GM18508 (cell line): ENCODE measurements around the gene UBL4A.
"Not testable (repeated sequence)": the region's sequence is repeated elsewhere in the genome, so short reads cannot be mapped to it uniquely, and the experiment has no call there.

Experiments
- ATAC-seq: cut with Tn5 transposase; IDR thresholded peaks from one replicate; pipeline ENCODE4 v1.9.1; 2021; ENCODE audit warnings: moderate number of reproducible peaks; ENCODE audit not compliant: insufficient read depth, unreplicated experiment

The UBL4A gene

DNA sequence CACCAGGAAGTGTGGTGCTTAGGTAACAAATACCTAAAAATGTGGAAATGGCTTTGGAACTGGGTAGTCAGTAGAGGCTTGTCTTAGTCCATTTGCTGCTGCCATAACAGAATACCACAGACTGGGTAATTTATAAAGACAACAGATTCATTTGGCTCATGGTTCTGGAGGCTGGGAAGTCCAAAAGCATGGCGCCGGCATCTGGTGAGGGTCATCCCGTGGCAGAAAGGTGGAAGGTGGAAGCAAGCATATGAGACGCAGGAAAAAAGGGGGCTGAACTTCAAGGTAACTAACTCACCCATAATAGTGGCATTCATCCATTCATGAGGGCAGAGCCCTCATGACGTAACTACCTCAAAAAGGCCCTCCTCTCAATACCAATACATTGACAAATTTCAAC, 23.0 kb upstream of the UBL4A start:
- no peak for ATAC-seq

GRCh38 chrX:154508384-154508745, 21.9 kb upstream of the UBL4A start:
- ATAC-seq = no peak

- no peak for ATAC-seq
Measured at GRCh38 chrX:154507673-154508383, 21.4 kb upstream of the UBL4A start.

DNA sequence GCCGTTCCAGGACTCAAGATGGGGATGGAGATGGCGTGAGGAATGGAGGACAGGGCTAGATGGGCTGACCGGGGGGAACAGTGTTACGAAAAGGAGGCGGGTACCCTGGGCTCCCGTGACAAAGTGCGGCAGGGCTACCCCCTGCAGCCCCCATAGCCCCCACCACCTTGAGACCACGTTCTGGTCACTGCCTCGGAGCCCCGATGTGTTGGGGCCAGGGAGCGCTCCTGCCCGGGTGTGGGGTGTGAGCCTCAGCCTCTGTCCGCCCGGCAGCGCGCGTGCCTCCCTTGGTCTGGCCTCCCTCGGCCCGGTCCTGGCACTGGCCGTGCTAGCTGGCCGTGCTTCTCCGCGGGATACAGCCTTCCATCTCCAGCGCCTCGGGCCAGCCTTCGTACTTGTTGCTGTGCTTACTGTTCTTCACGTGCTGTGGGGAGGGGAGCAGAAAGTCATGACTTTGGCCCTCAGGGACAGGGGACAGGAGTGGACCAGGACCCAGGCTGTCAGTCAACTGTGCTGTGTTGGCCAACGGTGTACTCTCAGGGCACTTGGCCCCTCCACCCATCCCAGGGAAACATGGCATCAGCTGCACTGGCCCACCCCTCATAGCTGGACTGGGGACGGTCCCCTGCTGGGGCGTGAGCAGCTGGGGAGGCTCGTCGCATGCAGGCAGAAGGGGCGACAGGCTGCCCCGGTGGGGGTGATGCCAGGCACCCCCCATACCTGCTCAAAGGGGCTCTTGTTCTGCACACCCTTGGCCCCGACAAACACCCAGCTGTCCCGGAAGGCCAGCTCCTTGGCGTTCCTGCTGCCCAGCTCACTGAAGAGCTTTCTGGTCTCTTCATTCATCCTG, 20.3 kb upstream of the UBL4A start:
- ATAC-seq = no peak

GRCh38 chrX:154505734-154506133, 19.3 kb upstream of the UBL4A start:
- no peak for ATAC-seq

GRCh38 chrX:154502989-154503388, 16.6 kb upstream of the UBL4A start:
- no peak for ATAC-seq

GRCh38 chrX:154502098-154502497, 15.7 kb upstream of the UBL4A start:
- no peak for ATAC-seq

- not testable (repeated sequence) for ATAC-seq
Measured at GRCh38 chrX:154501423-154501822, 15.0 kb upstream of the UBL4A start.

DNA sequence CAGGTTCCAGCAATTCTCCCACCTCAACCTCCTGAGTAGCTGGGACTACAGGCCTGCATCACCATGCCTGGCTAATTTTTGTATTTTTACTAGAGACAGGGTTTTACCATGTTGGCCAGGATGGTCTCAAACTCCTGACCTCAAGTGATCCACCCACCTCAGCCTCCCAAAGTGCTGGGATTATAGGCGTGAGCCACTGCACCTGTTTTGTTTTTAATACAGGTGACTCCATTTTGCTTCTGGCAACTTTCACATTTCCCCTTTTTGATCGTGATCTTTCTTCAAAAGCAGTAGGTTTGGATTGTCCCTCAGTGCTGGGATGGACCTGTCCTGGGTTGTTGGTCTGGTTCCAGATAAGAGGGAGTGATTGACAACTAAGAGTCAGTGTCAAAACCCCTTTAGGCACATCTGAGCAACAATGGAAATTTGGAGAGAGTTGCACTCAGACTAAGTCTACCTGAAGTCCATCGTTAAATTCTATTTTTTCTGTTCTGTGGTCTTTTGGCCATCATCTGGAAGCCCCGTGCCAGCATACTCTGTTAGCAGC, 10.2 kb upstream of the UBL4A start:
- not testable (repeated sequence) for ATAC-seq

DNA sequence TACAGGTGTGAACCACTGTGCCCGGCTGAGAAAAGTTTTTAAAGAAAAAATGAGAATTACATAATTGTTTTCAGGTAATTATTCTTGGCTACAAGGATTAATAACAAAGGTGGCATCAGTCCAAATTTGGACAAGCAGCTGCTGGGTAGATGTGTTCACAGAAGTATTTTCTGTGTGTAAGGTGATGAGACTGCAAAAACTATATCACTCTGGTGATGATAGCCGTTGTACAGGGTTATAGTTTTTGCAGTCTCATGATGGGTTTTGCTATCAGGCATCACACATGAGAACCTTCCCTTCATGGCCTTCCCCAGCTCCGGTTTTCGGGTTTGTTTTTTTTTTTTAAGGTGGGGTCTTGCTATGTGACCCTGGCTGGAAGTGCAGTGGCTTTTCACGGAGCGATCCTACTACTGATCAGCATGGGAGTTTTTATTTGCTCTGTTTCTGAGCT, 9.1 kb upstream of the UBL4A start:
- no peak for ATAC-seq

GRCh38 chrX:154494715-154495114, 8.3 kb upstream of the UBL4A start:
- ATAC-seq = no peak

DNA sequence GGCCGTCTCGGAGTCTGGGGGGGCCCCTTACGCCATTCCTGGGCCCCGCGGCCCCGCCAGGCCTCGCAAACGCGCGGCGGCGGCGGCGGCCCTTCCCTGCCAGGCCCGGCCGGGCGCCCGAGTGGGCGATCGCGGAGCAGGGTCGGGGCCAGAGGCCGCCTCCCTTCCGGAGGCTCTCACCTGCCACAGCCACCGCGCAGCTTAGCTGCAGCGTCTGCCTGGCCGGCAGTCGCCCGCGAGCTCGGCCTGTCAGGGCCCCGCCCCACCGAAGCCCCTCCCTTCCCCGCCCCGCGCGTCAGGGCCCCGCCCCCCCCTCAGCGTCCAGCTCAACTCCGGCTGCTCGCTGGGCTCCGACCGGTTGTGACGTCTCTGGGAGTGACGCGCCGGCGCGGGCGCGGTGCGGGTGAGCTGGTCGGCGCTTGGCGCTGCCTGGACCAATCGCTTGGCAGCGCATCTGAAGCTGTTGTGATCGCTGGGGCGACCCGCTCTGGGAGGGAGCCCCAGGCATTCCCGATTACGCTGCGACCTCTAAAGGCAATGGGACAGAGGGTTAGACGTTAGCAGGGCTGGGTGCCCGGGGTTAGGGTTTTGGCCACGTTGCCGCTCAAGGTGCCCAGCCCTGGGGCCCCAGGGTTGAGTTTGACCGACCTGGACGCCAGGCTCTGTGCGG, 4.1 kb upstream of the UBL4A start, which contains the start of gene SLC10A3:
SLC10A3 (minus strand) TSS at position 216 of the 670 bp plus-strand sequence. CDS start 1,689 bp downstream, outside the sequence.
- no peak for ATAC-seq

- ATAC-seq = no peak
Measured at GRCh38 chrX:154490021-154490413, 3.6 kb upstream of the UBL4A start.

- no peak for ATAC-seq
Measured at GRCh38 chrX:154489182-154489581, 2.8 kb upstream of the UBL4A start.

DNA sequence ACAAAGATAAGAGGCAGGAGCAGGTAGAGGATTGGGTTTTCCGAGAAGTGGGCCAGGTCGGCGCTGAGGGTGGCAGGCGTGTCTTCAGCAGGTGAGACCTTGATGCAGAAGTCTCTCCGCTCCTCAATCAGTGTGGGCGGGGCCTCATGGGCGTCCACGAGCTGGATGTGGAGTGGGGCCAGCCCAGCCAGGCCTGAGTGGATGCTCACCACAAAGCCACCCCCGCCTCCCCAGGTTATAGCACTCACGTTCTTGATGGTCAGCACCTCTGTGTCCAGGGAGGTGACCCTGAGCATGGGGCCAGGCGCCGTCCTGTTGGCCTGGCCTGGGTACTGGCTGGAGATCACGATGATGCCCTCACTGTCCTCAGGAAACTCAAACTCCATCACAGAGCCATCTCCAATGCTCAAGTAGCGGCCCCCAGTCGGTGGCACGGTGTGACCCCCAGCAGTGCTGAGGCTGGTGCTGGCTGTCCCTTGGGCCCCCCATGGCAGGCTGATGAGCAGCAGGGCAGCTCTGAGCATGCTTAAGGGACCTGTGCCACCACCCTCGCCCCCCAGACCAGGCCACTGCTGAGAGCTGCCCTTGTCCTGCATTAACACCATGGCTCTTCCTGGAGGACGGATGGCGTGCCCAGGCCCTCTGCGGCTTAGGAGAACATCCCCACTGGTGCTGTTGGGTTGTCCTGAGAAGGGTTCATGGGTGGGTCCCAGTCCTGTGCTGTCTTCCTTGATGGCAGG, 2.1 kb upstream of the UBL4A start:
- ATAC-seq = no peak

DNA sequence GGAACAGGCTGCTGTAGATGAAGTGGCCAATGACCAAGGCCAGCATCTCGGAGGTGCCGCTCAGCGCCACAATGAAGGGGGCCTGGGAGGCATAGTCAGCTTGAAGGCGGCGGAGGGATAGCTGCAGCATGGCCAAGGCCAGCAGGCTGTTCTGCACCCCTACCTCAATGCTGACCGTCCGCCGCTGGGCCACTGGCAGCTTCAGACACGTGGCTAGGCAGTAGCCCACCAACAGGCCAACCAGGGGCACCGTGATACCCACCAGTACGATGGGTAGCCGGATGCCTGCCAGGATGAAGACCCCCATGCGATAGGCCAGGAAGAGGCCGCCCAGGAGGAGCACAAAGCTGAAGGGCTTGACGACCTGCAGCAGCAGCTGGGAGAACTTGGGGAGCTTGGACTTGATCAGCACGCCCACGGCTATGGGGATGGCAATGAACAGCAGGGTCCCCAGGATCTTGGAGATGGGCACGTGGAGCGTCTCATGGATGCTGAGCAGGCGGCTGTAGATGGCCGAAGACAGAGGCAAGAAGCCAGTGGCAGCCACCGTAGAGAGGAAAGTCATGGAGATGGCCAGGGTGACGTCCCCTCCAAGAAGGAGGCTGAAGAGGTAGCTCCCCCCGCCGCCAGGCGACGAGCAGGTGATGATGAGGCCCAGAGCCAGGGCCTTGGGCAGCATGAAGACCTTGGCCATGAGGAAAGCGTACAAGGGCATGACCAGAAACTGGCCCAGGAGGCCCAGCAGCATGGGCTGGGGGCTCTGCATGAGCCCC, 1.3 kb upstream of the UBL4A start:
- ATAC-seq = no peak

- no peak for ATAC-seq
Measured at GRCh38 chrX:154486052-154486395, 391 bp downstream of the UBL4A start.

GRCh38 chrX:154485150-154486051, 1.0 kb downstream of the UBL4A start:
- ATAC-seq = no peak
